HG02798 (cell line): ENCODE measurements around the gene SMIM33.
A peak's percentile ranks its signal among the peaks of the same experiment; 100 is the strongest.
"Not testable (repeated sequence)": the region's sequence is repeated elsewhere in the genome, so short reads cannot be mapped to it uniquely, and the experiment has no call there.

ENCODE experiments used
- ATAC-seq: cut with Tn5 transposase; IDR thresholded peaks from one replicate; pipeline ENCODE4 v1.9.1; 2021; ENCODE audit warnings: mild to moderate bottlenecking; ENCODE audit not compliant: unreplicated experiment, poor library complexity

SMIM33 gene

DNA sequence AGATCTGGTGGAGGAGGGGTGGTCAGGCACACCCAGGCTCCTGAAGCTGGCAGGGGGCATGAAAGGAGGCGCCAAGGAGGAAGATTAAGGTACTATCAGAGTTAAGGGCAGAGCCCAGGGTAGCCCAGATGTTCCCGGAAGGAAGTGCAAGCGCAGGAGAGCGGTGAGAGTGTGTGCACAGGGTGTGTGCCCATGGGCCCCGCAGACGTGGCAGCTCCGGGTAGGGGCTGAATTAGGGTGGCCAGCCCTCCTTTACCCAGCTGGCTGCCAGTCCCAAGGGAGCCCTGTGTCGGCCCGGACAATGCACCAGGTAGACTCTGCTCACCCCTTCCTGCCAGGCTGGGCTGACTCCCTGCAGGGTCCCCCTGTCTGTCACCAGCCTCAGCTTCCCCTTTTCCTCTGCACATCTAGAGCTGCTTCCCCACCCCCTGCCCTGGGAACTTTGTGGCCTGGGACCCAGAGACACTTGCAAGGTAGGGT lies at the start of gene SMIM33:
Gene SMIM33 (plus strand): TSS at position 184 of the 480 bp plus-strand sequence. CDS start 118 bp downstream, at position 302.
- no peak for ATAC-seq

- ATAC-seq = peak; percentile 68
These were observed 48.4 kb upstream of the SMIM33 start for GRCh38 chr5:139422307-139422893.

DNA sequence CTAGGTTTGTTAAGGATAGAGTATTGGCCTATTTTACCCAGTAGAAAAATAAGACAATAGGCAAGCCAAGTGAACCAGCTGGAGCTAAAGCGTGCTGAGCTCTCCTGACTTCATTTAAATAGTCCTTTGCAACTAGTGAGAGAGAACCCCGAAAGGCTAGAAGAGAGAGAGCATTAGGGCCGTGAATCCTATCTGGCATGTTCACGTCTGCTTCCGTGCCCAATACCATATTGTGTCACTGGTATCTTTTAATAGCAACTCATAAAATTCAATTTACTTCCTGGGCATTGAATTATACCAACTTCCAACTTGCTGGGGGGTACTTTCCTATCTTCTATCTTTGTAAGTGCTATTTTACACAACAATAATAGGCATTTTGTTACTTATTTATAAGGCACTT lies 45.3 kb upstream of the SMIM33 start:
- no peak for ATAC-seq

DNA sequence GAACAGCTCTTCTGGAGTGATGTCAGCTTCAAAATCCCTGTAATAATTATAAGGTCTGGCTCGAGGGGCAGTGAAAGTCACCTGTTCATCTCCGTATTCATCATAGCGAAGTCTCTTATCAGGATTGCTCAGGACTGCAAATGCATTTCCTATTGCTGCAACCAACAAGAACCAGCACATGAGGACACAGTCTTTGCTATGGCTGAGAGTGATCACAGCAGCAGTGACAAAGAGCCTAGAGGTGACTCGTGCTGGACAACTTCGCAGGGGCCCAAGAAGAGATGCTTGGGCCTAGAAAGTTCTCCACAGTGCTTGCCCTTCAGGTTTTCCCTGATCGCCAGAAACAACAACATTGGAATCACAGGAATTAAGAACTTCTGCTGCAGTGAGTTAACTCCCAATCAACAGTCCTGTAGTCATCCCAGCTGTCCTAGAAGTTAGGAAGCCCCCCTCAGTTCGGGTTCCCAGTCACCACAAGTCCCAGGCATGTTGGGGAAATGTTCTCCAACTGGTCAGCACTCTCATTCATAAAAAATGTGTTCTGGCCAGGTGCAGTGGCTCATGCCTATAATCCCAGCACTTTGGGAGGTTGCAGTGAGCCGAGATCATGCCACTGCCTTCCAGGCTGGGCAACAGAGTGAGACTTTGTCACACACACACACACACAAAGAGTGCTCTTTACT lies 44.5 kb upstream of the SMIM33 start:
- ATAC-seq = no peak

DNA sequence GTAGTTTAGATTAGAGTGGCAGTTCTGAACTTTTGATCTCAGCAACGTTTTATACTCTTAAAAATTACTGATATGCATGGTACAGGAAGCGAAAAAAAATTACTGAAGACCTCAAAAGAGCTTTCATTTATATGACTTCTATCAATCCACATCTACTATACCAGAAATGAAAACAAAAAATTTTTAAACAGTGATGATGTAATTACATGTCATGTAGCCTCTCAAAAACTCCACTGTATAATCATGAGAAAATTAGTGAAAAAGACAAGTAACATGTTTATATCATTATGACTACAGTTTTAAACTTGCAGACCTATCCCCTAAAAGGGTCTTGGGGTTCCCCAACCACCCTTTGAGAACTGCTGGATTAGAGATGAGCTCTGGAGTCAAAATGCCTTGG lies 40.8 kb upstream of the SMIM33 start:
- ATAC-seq = no peak

DNA sequence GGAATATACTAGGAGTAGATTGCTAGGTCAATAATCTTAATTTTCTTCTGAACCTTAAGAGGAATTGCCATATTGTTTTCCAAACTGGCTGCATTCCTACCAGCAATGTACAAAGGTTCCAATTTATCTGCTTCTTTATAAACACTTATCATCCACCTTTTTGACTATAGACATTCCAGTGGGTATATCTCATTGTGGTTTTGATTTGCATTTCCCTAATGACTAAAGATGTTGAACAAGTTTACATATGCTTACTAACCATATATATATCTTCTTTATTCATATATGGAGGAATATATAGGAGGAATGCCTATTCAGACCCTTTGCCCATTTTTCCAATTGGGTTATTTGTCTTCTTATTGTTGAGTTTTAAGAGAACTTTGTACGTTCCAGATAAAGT lies 39.1 kb upstream of the SMIM33 start:
- no peak for ATAC-seq

DNA sequence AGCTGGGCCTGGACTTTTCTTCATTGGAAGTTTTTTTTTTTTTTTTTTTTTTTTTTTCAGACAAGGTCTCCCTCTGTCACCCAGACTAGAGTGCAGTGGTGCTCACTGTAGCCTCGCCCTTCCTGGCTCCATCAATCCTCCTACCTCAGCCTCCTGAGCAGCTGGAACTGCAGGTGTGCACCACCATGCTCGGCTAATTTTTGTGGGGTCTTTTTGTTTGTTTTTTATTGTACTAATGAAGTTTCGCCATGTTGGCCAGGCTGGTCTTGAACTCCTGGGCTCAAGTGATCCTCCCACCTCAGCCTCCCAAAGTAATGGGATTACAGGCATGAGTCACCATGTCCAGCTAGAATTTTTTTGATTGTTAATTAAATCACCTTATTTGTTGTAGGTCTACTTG lies 35.1 kb upstream of the SMIM33 start:
- no peak for ATAC-seq

- no peak for ATAC-seq
These were observed 32.1 kb upstream of the SMIM33 start for GRCh38 chr5:139438707-139439012.

DNA sequence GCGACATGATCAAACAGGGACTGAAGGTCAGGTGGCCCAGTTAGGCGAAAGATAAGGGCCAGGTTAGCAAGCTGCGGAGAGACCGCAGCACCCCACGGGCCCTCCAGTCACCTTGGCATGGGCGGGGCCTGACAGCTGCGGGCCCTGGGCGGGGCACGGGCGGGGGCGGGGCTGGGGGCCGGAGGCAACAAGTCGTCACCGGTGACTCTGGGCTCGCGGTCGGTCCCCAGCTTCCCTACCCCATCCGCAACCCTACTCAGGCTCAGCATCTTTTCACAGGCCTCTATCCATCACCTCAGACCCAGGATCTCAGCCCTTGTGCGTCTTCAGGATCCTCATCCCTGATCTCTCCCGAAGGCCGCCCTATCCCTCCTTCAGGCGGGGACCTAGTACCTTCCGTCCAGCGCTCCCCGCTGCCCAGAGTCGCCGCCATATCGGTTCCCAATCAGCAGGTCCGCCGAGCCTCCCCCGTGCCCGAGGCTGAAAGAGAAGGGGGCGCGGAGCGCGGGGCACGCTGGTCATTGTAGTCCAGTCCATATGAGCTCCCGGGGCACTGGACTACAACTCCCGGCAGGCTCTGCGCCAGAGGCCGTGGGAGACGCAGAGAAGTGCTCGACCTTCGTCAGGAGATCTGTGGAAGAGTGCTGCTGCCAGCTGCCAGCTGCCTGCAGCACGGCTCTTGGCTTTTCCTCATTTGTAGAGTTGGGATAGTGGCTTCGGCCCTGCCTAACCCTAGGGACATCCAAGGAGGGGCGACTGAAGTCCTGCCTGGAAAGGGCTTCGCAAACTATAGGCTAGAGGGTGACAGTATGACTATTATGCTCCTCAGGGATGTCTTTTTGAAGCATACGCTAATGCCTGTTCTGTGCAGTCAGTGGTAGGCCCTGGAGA lies 31.5 kb upstream of the SMIM33 start, which contains the start of gene DNAJC18:
Gene DNAJC18 (minus strand): TSS at position 513 of the 891 bp plus-strand sequence. CDS start 80 bp downstream, at position 433.
- peak; percentile 93 for ATAC-seq

- ATAC-seq = not testable (repeated sequence)
These were observed 30.4 kb upstream of the SMIM33 start for GRCh38 chr5:139440416-139440815.

GRCh38 chr5:139443831-139444453 lies 26.9 kb upstream of the SMIM33 start:
- no peak for ATAC-seq

GRCh38 chr5:139445325-139446170 lies 25.3 kb upstream of the SMIM33 start:
- ATAC-seq = no peak

GRCh38 chr5:139446956-139447779 lies 23.6 kb upstream of the SMIM33 start:
- peak; percentile 75 for ATAC-seq

GRCh38 chr5:139451176-139451575 lies 19.6 kb upstream of the SMIM33 start:
- ATAC-seq = no peak

DNA sequence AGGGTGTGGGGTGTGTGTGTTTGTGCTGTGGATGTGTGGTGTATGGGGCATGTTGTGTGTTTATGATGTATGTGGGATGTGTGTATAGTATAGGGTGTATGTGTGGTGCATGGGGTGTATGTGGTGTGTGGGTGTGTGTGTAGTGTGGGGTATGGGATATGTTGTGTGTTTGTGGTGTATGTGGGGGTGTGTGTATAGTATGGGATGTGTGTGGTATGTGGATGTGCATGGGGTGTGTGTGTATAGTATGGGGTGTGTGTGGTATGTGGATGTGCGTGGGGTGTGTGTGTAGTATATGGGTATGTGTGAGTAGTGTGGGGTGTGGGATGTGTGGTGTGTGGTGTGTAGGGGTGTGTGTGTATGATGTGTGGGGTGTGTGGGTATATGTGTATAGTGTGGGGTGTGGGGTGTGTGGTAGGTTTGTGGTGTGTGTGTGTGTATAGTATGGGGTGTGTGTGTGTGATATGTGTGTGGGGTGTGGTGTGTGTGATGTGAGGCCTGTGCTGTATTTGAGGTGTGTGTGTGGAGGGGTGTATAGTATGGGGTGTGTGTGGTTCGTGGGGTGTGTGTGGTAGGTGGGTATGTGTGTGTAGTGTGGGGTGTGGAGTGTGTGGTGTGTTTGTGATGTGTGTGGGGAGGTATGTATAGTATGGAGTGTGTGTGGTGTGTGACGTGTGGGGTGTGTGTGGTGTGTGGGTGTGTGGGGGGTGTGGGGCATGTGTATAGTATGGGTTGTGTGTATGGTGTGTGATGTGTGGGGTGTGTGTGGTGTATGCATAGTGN lies 18.7 kb upstream of the SMIM33 start:
- ATAC-seq = no peak

DNA sequence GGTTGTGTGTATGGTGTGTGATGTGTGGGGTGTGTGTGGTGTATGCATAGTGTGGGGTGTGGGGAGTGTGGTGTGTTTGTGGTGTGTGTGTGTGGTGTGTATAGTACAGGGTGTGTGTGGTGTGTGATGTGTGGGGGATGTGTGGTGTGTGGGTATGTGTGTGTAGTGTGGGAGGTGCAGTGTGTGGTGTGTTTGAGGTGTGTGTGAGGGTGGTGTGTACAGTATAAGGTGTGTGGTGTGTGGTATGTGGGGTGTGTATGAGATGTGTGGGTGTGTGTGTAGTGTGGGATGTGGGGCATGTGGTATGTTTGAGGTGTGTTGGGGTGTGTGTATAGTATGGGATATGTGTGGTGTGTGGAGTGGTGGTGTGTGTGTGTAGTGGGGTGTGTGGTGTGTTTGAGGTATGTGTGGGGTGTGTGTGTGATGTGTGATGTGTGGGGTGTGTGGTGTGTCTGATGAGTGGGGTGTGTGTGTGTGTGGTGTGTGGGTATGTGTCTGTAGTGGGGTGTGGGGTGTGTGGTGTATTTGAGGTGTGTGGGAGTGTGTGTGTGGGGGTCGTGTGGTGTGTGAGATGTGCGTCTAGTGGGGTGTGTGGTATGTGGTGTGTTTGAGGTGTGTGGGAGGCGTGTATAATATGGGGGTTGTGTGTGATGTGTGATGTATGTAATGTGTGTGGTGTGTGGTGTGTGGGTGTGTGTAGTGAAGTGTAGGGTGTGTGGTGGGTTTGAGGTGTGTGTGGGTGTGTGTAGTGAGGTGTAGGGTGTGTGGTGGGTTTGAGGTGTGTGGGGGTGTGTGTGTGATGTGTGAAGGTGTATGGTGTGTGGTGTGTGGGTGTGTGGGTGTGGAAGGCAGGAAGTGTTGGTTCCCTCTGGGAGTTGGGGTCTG lies 16.9 kb upstream of the SMIM33 start:
- ATAC-seq = no peak
